Activated T-cell treated with anti-CD3 and anti-CD28 coated beads, Interleukin-2, amount 50 U/mL, for 72 hours (primary cell): ENCODE measurements around the gene GAS2L2. TPM values are rescaled to one million over a fixed set of nuclear protein-coding genes. Genes with fewer than 3 reads are reported as not detected.

Experiments
- ATAC-seq, 2 donors: fragments of 150-1000 bp; cut with Tn5 transposase; replicated peaks in 1 of 2; 2 replicates each; pipeline ENCODE4 v1.10.0; 2021; ENCODE audit warnings: moderate library complexity in 2 of 2, mild to moderate bottlenecking in 1 of 2
- DNase-seq, 2 donors: peaks; one replicate each; pipeline ENCODE4 v3.0.0; 2021 to 2022; ENCODE audit warnings: mixed read lengths in 1 of 2
- H3K27ac Mint-ChIP-seq: one replicate; pipeline ENCODE4 v1.8.0; 2022; ENCODE audit warnings: mild to moderate bottlenecking, moderate library complexity, mixed read lengths
- H3K27me3 Mint-ChIP-seq: one replicate; pipeline ENCODE4 v1.8.0; 2022; ENCODE audit warnings: low read depth, mixed read lengths
- H3K36me3 Mint-ChIP-seq, 2 donors: one replicate each; pipeline ENCODE4 v1.8.0; 2022; ENCODE audit warnings: mixed read lengths in 2 of 2, mild to moderate bottlenecking in 1 of 2; ENCODE audit not compliant: insufficient read depth in 2 of 2
- H3K4me1 Mint-ChIP-seq: one replicate; pipeline ENCODE4 v1.8.0; 2022; ENCODE audit warnings: low read depth, mixed read lengths
- H3K4me3 Mint-ChIP-seq, 2 donors: one replicate each; pipeline ENCODE4 v1.8.0; 2022; ENCODE audit warnings: mild to moderate bottlenecking in 2 of 2, mixed read lengths in 2 of 2, moderate library complexity in 2 of 2
- H3K9me3 Mint-ChIP-seq, 2 donors: one replicate each; pipeline ENCODE4 v1.8.0; 2022; ENCODE audit warnings: mixed read lengths in 2 of 2
- total RNA-seq, 2 donors: library from RNA; stranded (reverse); gene quantifications; one replicate each; pipeline ENCODE4 v1.2.3, GENCODE V29; 2022

The GAS2L2 gene
- total RNA-seq, 2 donors from 2014 or later, result 0.09 to 0.17 TPM

- Mint-ChIP-seq H3K4me1 (no peaks in the 10 kb centered on the region), H3K36me3 (no peaks in the 10 kb centered on the region), H3K4me3 (no peak overlapping the region), H3K27ac (no peak overlapping the region), H3K9me3 (no peaks in the 10 kb centered on the region), H3K27me3 (peaks cover 34% of the 10 kb centered on the region)
- no peak for DNase-seq
- ATAC-seq, result no peak
These were observed 14.4 kb downstream of the GAS2L2 start for GRCh38 chr17:35738519-35739133.

- peaks cover 16% of the 10 kb centered on the region for H3K27me3 Mint-ChIP-seq
- no peak overlapping the region for H3K27ac Mint-ChIP-seq
- H3K4me1 Mint-ChIP-seq, result peaks cover under 1% of the 10 kb centered on the region
- ATAC-seq (no peak), DNase-seq (no peak)
- H3K4me3 Mint-ChIP-seq, result no peak overlapping the region
- H3K9me3 Mint-ChIP-seq, result no peaks in the 10 kb centered on the region
- H3K36me3 Mint-ChIP-seq, result no peaks in the 10 kb centered on the region
These were observed 16.8 kb downstream of the GAS2L2 start for GRCh38 chr17:35736236-35736635.

- no peak for ATAC-seq
- H3K9me3 Mint-ChIP-seq, result no peaks in the 10 kb centered on the region
- H3K27ac Mint-ChIP-seq, result no peak overlapping the region
- no peak overlapping the region for H3K4me3 Mint-ChIP-seq
- no peak for DNase-seq
- H3K4me1 Mint-ChIP-seq, result peaks cover 11% of the 10 kb centered on the region
- no peaks in the 10 kb centered on the region for H3K36me3 Mint-ChIP-seq
- peaks cover 9% of the 10 kb centered on the region for H3K27me3 Mint-ChIP-seq
These were observed 17.8 kb downstream of the GAS2L2 start for GRCh38 chr17:35735036-35735805.

- ATAC-seq, result no peak
- H3K27ac Mint-ChIP-seq, result no peak overlapping the region
- no peaks in the 10 kb centered on the region for H3K36me3 Mint-ChIP-seq
These were observed 18.6 kb downstream of the GAS2L2 start for GRCh38 chr17:35734396-35734795.

GRCh38 chr17:35733366-35733765 is 19.7 kb downstream of the GAS2L2 start:
- Mint-ChIP-seq H3K4me3 (no peak overlapping the region), H3K4me1 (peaks cover 14% of the 10 kb centered on the region), H3K27ac (no peak overlapping the region), H3K27me3 (no peaks in the 10 kb centered on the region), H3K36me3 (no peaks in the 10 kb centered on the region), H3K9me3 (no peaks in the 10 kb centered on the region)
- ATAC-seq (no peak), DNase-seq (no peak)

More at GRCh38 chr17:35734396-35734795, 18.6 kb downstream of the GAS2L2 start:
- Mint-ChIP-seq H3K9me3 (no peaks in the 10 kb centered on the region), H3K4me3 (no peak overlapping the region), H3K4me1 (peaks cover 14% of the 10 kb centered on the region), H3K27me3 (peaks cover under 1% of the 10 kb centered on the region)
- no peak for DNase-seq

- DNase-seq, result no peak
These were observed 20.3 kb downstream of the GAS2L2 start for GRCh38 chr17:35732806-35733136.

GRCh38 chr17:35731917-35732805 is 20.9 kb downstream of the GAS2L2 start:
- Mint-ChIP-seq H3K27me3 (no peaks in the 10 kb centered on the region), H3K4me3 (peak overlapping the region; percentile 64 to 79), H3K4me1 (peaks cover 14% of the 10 kb centered on the region), H3K27ac (no peak overlapping the region), H3K9me3 (no peaks in the 10 kb centered on the region), H3K36me3 (no peaks in the 10 kb centered on the region)
- ATAC-seq (peak in 1 of 2 donors; percentile 14), DNase-seq (no peak)

More at GRCh38 chr17:35732806-35733136, 20.3 kb downstream of the GAS2L2 start:
- no peaks in the 10 kb centered on the region for H3K36me3 Mint-ChIP-seq
- no peak for ATAC-seq
- no peaks in the 10 kb centered on the region for H3K9me3 Mint-ChIP-seq
- no peak overlapping the region for H3K27ac Mint-ChIP-seq
- peaks cover 14% of the 10 kb centered on the region for H3K4me1 Mint-ChIP-seq
- no peaks in the 10 kb centered on the region for H3K27me3 Mint-ChIP-seq
- H3K4me3 Mint-ChIP-seq, result peak overlapping the region; percentile 22 to 79

- Mint-ChIP-seq H3K36me3 (no peaks in the 10 kb centered on the region), H3K27ac (peak within 1 kb of the TSS; percentile 51), H3K4me3 (peak within 1 kb of the TSS; percentile 79 to 81), H3K9me3 (no peaks in the 10 kb centered on the region), H3K27me3 (no peaks in the 10 kb centered on the region), H3K4me1 (peaks cover 14% of the 10 kb centered on the region)
- ATAC-seq (peak; percentile 70 to 72), DNase-seq (peak; percentile 49 to 61)
These were observed 21.7 kb downstream of the GAS2L2 start, which contains the start of gene RASL10B for GRCh38 chr17:35731239-35731916. TSS of gene RASL10B (plus strand) at chr17:35731639. CDS start at chr17:35735185, 3,546 bp downstream.

GRCh38 chr17:35730400-35731005 is 22.5 kb downstream of the GAS2L2 start:
- Mint-ChIP-seq H3K4me1 (peaks cover 14% of the 10 kb centered on the region), H3K27ac (peak overlapping the region; percentile 51), H3K9me3 (no peaks in the 10 kb centered on the region), H3K27me3 (no peaks in the 10 kb centered on the region), H3K4me3 (peak overlapping the region; percentile 76 to 81), H3K36me3 (peaks cover under 1 to 2% of the 10 kb centered on the region in 2 donors)
- ATAC-seq (peak; percentile 30 to 33), DNase-seq (no peak)

- peaks cover 2 to 9% of the 10 kb centered on the region in 2 donors for H3K36me3 Mint-ChIP-seq
- ATAC-seq (no peak), DNase-seq (no peak)
- no peak overlapping the region for H3K4me3 Mint-ChIP-seq
- H3K27me3 Mint-ChIP-seq, result no peaks in the 10 kb centered on the region
- no peak overlapping the region for H3K27ac Mint-ChIP-seq
- peaks cover 14% of the 10 kb centered on the region for H3K4me1 Mint-ChIP-seq
- no peaks in the 10 kb centered on the region for H3K9me3 Mint-ChIP-seq
These were observed 23.6 kb downstream of the GAS2L2 start for GRCh38 chr17:35729405-35729833.

- Mint-ChIP-seq H3K9me3 (no peaks in the 10 kb centered on the region), H3K27me3 (no peaks in the 10 kb centered on the region), H3K36me3 (peaks cover 4 to 9% of the 10 kb centered on the region in 2 donors), H3K4me1 (peaks cover 14% of the 10 kb centered on the region), H3K4me3 (no peak overlapping the region), H3K27ac (no peak overlapping the region)
- DNase-seq (no peak), ATAC-seq (no peak)
These were observed 24.5 kb downstream of the GAS2L2 start for GRCh38 chr17:35728551-35728950.

GRCh38 chr17:35727635-35728034 is 25.4 kb downstream of the GAS2L2 start:
- H3K4me1 Mint-ChIP-seq, result peaks cover 14% of the 10 kb centered on the region
- no peak overlapping the region for H3K4me3 Mint-ChIP-seq
- H3K27ac Mint-ChIP-seq, result no peak overlapping the region
- no peaks in the 10 kb centered on the region for H3K27me3 Mint-ChIP-seq
- H3K36me3 Mint-ChIP-seq, result peaks cover 4 to 9% of the 10 kb centered on the region in 2 donors
- ATAC-seq (no peak), DNase-seq (no peak)
- no peaks in the 10 kb centered on the region for H3K9me3 Mint-ChIP-seq
